Central memory CD8-positive, alpha-beta T cell (primary cell): ENCODE results near the gene SRGAP2C.
"Not testable (repeated sequence)": the region's sequence is repeated elsewhere in the genome, so short reads cannot be mapped to it uniquely, and the experiment has no call there.

ENCODE experiments used
- ATAC-seq: fragments of 150-1000 bp; cut with Tn5 transposase; replicated peaks from 2 replicates; pipeline ENCODE4 v1.10.0; 2022; ENCODE audit warnings: mild to moderate bottlenecking, moderate FRiP score, moderate number of reproducible peaks; ENCODE audit not compliant: poor library complexity, severe bottlenecking; ENCODE audit errors: extremely low read depth
- DNase-seq, 2 donors: peaks; one replicate each; pipeline ENCODE4 v3.0.0; 2021; ENCODE audit warnings: low spot score in 2 of 2
- H3K27ac Mint-ChIP-seq: one replicate; pipeline ENCODE4 v1.8.0; 2022; ENCODE audit warnings: low read depth, mild to moderate bottlenecking, moderate library complexity, mixed read lengths
- H3K27me3 Mint-ChIP-seq: one replicate; pipeline ENCODE4 v1.8.0; 2022; ENCODE audit warnings: mixed read lengths
- H3K36me3 Mint-ChIP-seq: one replicate; pipeline ENCODE4 v1.8.0; 2022; ENCODE audit warnings: mild to moderate bottlenecking, moderate library complexity, mixed read lengths; ENCODE audit not compliant: insufficient read depth
- H3K4me1 Mint-ChIP-seq: one replicate; pipeline ENCODE4 v1.8.0; 2022; ENCODE audit warnings: mixed read lengths
- H3K4me3 Mint-ChIP-seq: one replicate; pipeline ENCODE4 v1.8.0; 2022; ENCODE audit warnings: mild to moderate bottlenecking, moderate library complexity, mixed read lengths
- H3K9me3 Mint-ChIP-seq: one replicate; pipeline ENCODE4 v1.8.0; 2022; ENCODE audit warnings: mixed read lengths

Gene SRGAP2C

DNA sequence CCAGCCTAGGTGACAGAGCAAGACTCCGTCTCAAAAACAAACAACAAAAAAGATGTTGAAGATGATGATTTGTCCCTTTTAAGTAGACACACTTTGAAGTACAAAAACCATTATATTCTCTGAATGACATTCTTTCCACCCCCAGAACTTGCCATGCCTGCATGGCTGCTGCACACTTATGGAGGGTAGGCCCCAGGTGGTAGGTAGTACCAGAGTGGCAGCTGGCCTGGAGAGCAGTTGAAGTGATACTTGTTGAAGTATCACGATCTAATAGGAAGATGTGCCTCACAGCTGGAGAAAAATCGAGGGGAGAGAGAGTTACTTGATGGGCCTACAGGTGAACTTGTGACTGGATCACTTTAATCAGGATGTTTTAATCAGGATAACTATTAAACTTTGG is 15.0 kb downstream of the SRGAP2C start:
- not testable (repeated sequence) for H3K9me3 Mint-ChIP-seq, DNase-seq, H3K27me3 Mint-ChIP-seq, H3K4me3 Mint-ChIP-seq, H3K27ac Mint-ChIP-seq, H3K36me3 Mint-ChIP-seq, H3K4me1 Mint-ChIP-seq, ATAC-seq

DNA sequence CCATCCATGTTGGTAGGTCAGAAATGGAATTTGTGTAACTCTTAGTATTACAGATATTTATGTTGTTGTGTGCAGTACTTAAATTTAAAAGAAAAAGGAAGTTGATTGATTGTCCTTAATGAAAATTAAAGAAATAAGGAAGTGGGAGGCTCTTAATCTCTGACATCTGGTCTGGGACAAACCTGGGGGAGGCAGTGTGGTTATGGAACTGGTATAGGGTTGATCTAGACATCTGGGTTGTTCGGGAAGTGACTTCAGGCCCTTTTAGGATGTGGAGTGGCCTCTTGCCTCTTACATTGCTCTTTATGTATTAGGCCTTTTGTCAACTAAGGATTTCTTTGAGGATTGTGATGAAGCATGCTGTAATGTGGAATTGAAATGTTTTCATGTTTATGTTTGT is 15.5 kb downstream of the SRGAP2C start:
- ATAC-seq, H3K4me1 Mint-ChIP-seq, H3K27ac Mint-ChIP-seq, H3K9me3 Mint-ChIP-seq, H3K4me3 Mint-ChIP-seq, DNase-seq, H3K27me3 Mint-ChIP-seq, H3K36me3 Mint-ChIP-seq: not testable (repeated sequence)

DNA sequence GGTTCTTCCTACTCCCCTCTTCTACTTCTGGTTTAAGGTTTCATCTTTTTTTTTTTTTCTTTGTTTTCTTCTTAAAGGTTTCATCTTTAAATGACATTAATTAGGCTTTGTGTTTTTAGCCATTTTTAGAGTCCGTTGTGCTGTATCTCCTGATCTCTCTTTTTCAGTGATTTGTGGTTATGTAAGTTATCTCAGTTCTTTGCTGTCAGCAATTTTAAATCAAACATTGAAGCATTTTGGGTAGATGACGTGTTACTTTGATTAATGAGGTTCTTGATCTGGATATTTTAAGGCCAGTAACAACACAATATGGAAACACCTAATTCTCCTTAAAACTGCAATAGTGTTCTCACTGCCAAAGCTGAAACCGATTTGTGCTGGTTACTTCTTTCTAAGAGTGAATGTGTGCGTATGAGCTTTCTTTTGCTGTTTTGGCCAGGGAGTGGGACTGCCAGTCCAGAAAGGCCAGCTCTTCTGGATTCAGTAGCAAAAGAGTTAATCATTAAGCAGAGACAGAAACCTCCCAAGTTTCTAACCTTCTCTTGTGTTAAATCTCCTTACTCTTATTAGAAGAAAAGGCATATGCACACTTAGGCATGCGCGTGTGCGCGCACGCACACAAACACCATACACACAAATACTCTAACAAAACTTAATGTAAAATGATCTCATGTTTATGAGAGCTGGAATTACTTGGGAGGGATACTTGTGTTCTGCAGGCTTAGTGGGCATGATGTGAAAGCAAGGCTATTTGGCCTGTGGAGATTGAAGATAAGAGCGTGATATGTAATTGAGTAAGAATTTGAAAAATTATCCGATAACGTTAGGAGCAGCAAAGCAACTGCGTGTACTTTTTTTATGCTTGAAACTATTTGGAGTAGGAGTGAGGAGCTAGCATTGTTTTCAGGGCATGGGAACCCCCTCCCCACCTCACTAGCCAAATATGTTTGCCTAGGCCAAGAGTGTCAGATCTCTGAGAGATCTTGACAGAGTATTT is 16.5 kb downstream of the SRGAP2C start:
- H3K9me3 Mint-ChIP-seq, H3K27ac Mint-ChIP-seq, H3K27me3 Mint-ChIP-seq, DNase-seq, H3K4me3 Mint-ChIP-seq, ATAC-seq, H3K36me3 Mint-ChIP-seq, H3K4me1 Mint-ChIP-seq: not testable (repeated sequence)

DNA sequence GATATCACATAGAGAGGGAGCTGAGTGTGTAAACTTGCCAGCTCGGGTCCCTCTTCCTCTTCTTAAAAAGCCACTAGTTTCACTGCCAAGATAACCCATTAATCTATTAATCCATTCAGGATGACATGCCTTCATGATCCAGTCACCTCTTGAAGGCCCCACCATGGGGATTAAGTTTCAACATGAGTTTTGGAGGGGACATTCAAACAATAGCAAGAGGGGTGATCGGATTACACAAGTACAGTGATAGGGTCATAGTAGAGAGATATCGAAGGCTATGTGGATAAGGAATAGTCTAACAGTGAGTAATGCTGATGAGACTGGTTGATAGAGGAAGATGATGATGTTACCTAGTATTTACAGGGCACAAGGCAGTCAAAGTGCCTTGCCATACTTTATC is 18.2 kb downstream of the SRGAP2C start:
- not testable (repeated sequence) for H3K9me3 Mint-ChIP-seq, ATAC-seq

DNA sequence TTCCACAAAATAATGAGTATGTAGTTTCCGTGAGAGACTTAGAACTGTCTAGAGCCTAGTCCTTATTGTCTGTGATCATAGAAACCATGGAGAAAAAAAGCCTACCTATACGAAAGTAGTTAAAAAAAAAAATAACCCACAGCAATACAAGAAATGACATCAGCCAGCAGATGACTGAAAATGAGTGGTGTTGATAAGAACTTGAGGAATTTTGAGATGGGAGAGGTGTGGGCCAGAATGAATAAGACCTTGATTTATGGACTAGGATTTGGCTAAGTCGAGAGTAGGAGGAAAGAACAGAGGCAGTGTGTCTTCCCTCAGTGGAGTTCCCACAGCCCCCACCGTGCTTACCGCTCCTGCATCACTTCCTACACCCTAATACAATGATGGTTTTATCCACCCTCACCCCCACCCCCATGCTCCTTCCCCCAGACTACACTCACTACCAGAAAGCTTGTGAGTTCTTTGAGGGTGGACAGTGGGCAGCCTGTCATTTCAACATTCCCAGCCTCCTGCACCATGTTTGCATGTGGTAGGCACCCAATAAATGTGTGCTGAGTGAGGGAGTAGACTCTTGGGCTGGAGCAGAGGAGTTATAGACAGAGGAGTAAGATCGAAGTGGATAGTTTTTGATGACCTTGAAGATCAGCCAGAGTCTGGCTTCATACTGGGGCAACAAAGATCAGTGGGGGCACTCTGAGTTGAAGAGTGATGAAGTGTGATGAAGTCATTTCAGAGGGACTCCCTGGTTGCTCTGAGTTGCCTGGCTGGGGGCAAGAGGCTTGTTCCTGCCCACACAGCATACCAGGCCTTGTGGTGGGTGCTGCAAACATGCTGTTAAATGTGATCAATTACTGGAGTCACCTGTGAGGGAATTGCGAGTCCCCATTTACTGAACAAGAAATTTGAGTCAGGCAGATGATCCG is 21.3 kb downstream of the SRGAP2C start:
- H3K9me3 Mint-ChIP-seq, H3K4me3 Mint-ChIP-seq, H3K36me3 Mint-ChIP-seq, DNase-seq, H3K4me1 Mint-ChIP-seq, H3K27ac Mint-ChIP-seq, H3K27me3 Mint-ChIP-seq, ATAC-seq: not testable (repeated sequence)

More for the DNA sequence above, 18.2 kb downstream of the SRGAP2C start:
- H3K27me3 Mint-ChIP-seq, H3K4me1 Mint-ChIP-seq, H3K27ac Mint-ChIP-seq, DNase-seq, H3K36me3 Mint-ChIP-seq, H3K4me3 Mint-ChIP-seq: not testable (repeated sequence)

DNA sequence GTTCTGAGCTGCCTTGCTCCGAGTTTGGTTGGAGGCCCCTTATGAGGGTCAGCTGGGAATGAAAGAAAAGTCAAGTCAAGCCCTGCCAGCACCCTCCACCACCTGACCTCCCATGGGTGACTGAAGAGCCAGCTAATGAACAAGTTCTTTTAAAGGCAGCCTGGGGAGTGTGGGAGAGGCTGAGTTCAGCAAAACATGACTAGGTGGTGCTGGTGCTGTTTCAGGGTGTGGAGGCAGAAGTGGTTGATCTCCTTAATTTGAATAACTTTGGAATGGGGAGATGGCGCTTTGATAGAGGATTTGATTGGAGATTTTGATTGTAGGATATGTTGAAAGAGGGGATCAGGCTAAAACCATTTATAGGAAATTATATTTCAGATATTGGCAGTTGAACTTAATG is 22.6 kb downstream of the SRGAP2C start:
- not testable (repeated sequence) for H3K4me1 Mint-ChIP-seq, ATAC-seq, DNase-seq, H3K27me3 Mint-ChIP-seq, H3K9me3 Mint-ChIP-seq, H3K27ac Mint-ChIP-seq, H3K4me3 Mint-ChIP-seq, H3K36me3 Mint-ChIP-seq

DNA sequence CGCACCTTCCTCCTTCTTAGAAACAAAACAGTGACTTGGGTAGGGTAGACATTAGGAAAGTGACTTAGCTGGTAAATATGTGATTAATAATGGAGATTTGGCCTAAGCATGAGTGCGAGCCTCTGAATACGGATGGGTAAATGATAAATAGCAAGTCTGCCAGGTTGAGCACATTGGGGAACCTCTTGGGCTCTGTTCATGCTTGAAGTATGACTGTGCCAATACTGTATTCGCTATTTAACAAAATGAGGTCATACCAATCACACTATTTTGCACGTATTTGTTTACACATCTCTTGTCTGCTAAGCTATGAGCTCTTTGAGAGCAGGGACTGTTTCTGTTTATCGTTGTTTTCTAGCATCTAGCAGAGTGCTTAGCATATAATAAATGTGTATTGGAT is 23.6 kb downstream of the SRGAP2C start:
- H3K9me3 Mint-ChIP-seq, DNase-seq: not testable (repeated sequence)

DNA sequence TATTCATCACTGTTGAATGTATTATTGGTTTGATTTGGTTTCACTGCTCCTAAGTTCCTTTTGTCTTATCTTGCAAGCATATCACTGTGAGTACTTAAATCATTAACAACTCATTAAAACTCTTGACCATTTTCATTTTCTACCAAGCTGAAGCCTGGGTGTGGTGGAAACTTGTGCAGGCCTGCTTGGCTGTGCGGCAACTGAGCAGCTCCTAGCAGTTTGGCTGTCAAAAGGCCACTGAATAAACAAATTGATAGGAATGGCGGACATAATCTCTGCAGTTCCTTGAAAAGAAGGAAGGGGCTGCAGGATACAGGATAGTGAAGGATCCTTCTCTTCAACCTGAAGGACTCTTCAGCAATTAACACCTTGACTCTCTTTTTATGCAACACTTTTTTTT is 26.0 kb downstream of the SRGAP2C start:
- not testable (repeated sequence) for H3K27me3 Mint-ChIP-seq, DNase-seq, ATAC-seq, H3K27ac Mint-ChIP-seq, H3K36me3 Mint-ChIP-seq, H3K9me3 Mint-ChIP-seq, H3K4me1 Mint-ChIP-seq, H3K4me3 Mint-ChIP-seq

More for the DNA sequence above, 23.6 kb downstream of the SRGAP2C start:
- H3K4me1 Mint-ChIP-seq, H3K36me3 Mint-ChIP-seq, H3K4me3 Mint-ChIP-seq, ATAC-seq, H3K27ac Mint-ChIP-seq, H3K27me3 Mint-ChIP-seq: not testable (repeated sequence)

DNA sequence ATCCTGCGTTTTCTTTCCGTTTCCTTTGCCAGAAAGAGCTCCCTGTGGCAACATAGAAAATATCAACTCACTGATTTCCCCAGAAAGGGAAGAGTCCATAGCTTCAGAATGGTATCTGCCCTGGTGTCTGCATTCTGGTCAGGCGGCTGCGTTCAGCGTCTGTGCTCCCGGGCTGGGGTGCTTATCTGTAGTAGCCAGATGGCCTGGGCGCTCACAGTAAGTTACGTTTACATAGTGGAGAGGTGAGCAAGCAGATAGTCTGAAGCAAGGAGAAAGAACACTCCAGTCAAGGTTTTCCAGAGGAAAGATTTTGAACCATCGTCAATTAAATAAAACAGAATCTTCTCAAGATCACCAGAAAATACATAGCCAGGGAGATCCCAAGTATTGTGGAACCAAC is 28.7 kb downstream of the SRGAP2C start:
- H3K27ac Mint-ChIP-seq, H3K4me1 Mint-ChIP-seq, H3K27me3 Mint-ChIP-seq, H3K4me3 Mint-ChIP-seq, DNase-seq, ATAC-seq, H3K9me3 Mint-ChIP-seq, H3K36me3 Mint-ChIP-seq: not testable (repeated sequence)

DNA sequence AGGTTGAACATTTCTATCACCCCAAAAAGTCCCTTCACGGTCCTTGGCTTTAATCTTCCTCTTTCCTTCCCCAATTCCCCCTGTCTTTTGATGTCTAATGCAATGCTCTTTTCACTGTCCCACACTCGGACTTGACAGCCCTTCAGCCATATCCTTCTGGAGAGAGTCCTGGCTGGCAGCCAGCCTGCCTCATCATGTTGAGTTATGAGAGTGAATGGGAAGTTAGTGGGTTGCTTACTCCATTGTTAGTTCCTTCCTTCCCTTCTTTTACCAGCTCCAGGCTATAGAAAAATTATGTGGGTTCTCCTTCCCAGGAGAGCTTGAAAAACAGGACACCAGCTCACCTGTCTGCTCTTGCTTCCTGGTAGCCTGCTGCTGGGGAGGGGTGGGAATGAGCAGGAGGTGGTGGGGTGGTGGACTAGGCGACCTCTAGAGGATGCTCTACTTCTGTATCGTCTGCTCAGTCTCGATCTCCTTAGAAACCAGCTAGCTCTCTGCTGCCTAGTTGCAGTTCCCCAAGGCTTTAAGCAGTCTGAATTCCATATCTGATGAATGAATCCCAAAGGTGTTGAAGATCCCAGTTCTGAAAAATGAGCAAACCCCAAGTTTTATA is 29.9 kb downstream of the SRGAP2C start:
- ATAC-seq, H3K27me3 Mint-ChIP-seq: not testable (repeated sequence)

DNA sequence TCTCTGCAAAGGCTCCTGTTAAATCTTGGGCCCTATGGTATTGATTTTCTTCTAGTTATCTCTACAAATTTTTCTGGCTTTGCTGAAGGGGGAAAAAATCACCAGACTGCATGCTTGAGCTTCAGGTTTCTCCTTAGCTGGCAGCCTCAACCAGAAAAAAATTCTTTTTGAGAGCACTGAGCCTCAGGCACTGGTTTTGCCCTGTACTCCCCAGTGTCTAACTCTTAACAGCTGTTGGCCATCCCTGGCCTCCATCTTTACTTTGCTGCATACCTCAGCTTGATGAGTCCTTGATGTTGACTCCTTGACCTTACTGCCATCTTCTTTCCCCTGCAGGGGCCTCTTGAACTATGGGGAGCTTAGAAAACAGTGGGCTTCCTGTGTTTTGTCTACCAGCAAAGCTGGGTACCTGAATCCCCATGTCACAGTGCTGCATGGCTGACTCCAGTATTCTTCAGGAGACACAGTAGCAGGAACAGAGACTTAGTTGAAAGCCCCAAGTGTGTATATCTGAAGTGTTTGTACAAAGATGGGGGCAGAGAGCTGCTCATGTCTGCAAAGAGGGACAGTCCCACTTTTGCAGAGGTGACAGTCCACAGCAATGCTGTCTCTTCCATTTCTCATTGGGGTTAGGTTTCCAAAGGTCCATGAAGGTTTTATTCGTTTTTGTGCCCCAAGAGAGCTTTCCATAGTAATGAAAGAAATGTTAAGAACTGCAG is 31.1 kb downstream of the SRGAP2C start:
- H3K4me1 Mint-ChIP-seq, DNase-seq, ATAC-seq, H3K4me3 Mint-ChIP-seq, H3K36me3 Mint-ChIP-seq, H3K27ac Mint-ChIP-seq, H3K27me3 Mint-ChIP-seq, H3K9me3 Mint-ChIP-seq: not testable (repeated sequence)

More for the DNA sequence above, 29.9 kb downstream of the SRGAP2C start:
- not testable (repeated sequence) for H3K36me3 Mint-ChIP-seq, H3K9me3 Mint-ChIP-seq, DNase-seq, H3K27ac Mint-ChIP-seq, H3K4me1 Mint-ChIP-seq, H3K4me3 Mint-ChIP-seq

DNA sequence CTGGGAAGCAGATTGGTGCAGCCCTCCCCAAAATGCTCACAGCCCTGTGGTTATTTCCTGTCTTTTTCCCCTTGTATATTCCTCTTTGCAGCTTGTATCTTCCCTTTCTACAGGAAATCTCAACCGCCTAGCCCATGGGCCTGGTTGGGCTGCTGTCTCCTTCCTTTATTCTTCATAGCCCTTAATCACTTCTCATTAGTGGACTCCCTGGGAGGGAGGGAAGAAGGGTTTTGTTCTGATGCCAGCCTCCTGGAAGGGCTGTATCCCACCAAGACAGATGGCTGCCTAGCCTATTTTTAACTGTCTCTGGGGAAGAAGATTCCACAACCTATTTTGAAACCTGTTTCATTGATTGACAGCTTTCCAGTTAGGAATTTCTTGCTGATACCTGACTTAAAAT is 31.9 kb downstream of the SRGAP2C start:
- not testable (repeated sequence) for H3K27ac Mint-ChIP-seq, H3K4me1 Mint-ChIP-seq, DNase-seq, H3K27me3 Mint-ChIP-seq, H3K36me3 Mint-ChIP-seq, ATAC-seq, H3K9me3 Mint-ChIP-seq, H3K4me3 Mint-ChIP-seq
